CD4-positive, alpha-beta T cell (primary cell): ENCODE measurements around the gene FARS2. TPM values are rescaled to one million over a fixed set of nuclear protein-coding genes. Genes with fewer than 3 reads are reported as not detected.
A peak's percentile ranks its signal among the peaks of the same experiment; 100 is the strongest.

Source experiments
- ATAC-seq: fragments of 200-7000 bp; cut with Tn5 transposase; one replicate; pipeline ENCODE4 v1.10.0; 2022; ENCODE audit warnings: mild to moderate bottlenecking; ENCODE audit not compliant: poor library complexity
- CTCF ChIA-PET: fragments of 350-600 bp; sonication (Branson Sonifier 250); formaldehyde crosslinking; loops from one replicate; lab custom pipeline; 2021; ENCODE audit warnings: antibody characterized with exemption, inconsistent platforms; lab: Charles Lee
- POLR2A ChIA-PET: fragments of 350-600 bp; sonication (Branson Sonifier 250); formaldehyde crosslinking; loops from one replicate; lab custom pipeline; 2021; ENCODE audit warnings: antibody characterized with exemption, inconsistent platforms; lab: Charles Lee
- DNase-seq, 14 experiments: peaks; one replicate each; pipeline ENCODE4 v3.0.0-alpha.2; 2013 to 2020; ENCODE audit warnings: mixed read lengths in 2 of 14
- H3K27ac ChIP-seq, 2 donors: one replicate each; pipeline versions ENCODE4 v1.5.1 to v1.7.0; 2013; ENCODE audit warnings: low read length in 2 of 2, low read depth in 1 of 2, mild to moderate bottlenecking in 1 of 2
- H3K27me3 ChIP-seq, 2 experiments: 1 replicate in 1 of 2; 2 replicates in 1 of 2; pipeline versions ENCODE4 v1.6.1 to v1.7.0; 2013; ENCODE audit warnings: low read length in 2 of 2, control low read depth in 1 of 2, mild to moderate bottlenecking in 1 of 2, moderate library complexity in 1 of 2; ENCODE audit not compliant: insufficient read depth in 2 of 2, control insufficient read depth in 1 of 2
- H3K36me3 ChIP-seq: one replicate; pipeline ENCODE4 v1.6.1; 2013; ENCODE audit warnings: low read length, control low read depth; ENCODE audit not compliant: insufficient read depth
- H3K4me1 ChIP-seq: one replicate; pipeline ENCODE4 v1.6.1; 2013; ENCODE audit warnings: low read length, control low read depth; ENCODE audit not compliant: insufficient read depth
- H3K4me3 ChIP-seq: one replicate; pipeline ENCODE4 v1.5.1; 2013; ENCODE audit warnings: mild to moderate bottlenecking, low read length, moderate library complexity
- H3K9me3 ChIP-seq, 2 experiments: 1 replicate in 1 of 2; 2 replicates in 1 of 2; pipeline versions ENCODE4 v1.6.1 to v1.7.0; 2013; ENCODE audit warnings: low read length in 2 of 2, mild to moderate bottlenecking in 2 of 2, control low read depth in 1 of 2, moderate library complexity in 1 of 2; ENCODE audit not compliant: control insufficient read depth in 1 of 2, insufficient read depth in 1 of 2
- H3K27ac Mint-ChIP-seq: one replicate; pipeline ENCODE4 v1.8.0; 2020; ENCODE audit warnings: mixed read lengths
- H3K27me3 Mint-ChIP-seq: one replicate; pipeline ENCODE4 v1.8.0; 2021; ENCODE audit warnings: mixed read lengths
- H3K36me3 Mint-ChIP-seq: one replicate; pipeline ENCODE4 v1.8.0; 2021; ENCODE audit warnings: low read depth, mixed read lengths
- H3K4me1 Mint-ChIP-seq: one replicate; pipeline ENCODE4 v1.8.0; 2021; ENCODE audit warnings: low read depth, mixed read lengths
- H3K4me3 Mint-ChIP-seq: one replicate; pipeline ENCODE4 v1.8.0; 2020; ENCODE audit warnings: mild to moderate bottlenecking, mixed read lengths
- H3K9me3 Mint-ChIP-seq: one replicate; pipeline ENCODE4 v1.8.0; 2020; ENCODE audit warnings: mixed read lengths
- intact Hi-C, 2 experiments: fragments of 100-400 bp; cut with DNase I in 1 of 2; cut with micrococcal nuclease in 1 of 2; formaldehyde crosslinking; loops; one replicate each; pipeline versions ENCODE4 v1.15.1 to v1.9.0; 2023 to 2025; cut with DNase I, micrococcal nuclease
- total RNA-seq, 174 experiments: library from RNA in 2 of 174; stranded (reverse) in 2 of 174; gene quantifications; one replicate each; pipeline ENCODE4 v1.2.3 and lab custom pipeline; 2021 to 2026
- TF ChIP-seq, protein P1 (sequence below): fragments of 200-600 bp; IDR thresholded peaks from one replicate; pipeline ENCODE4 v1.8.0; 2022; ENCODE audit warnings: antibody characterized with exemption, mild to moderate bottlenecking

The FARS2 gene
- total RNA-seq, 2 experiments from 2014 or later = 12.6 to 12.8 TPM

- H3K4me3 ChIP-seq = peak overlapping the region; percentile 2
- Mint-ChIP-seq H3K4me3 (no peak overlapping the region), H3K27me3 (no peaks in the 10 kb centered on the region), H3K9me3 (no peaks in the 10 kb centered on the region), H3K4me1 (peaks cover 12% of the 10 kb centered on the region), H3K27ac (peak overlapping the region; percentile 54), H3K36me3 (peaks cover 12% of the 10 kb centered on the region)
- TF ChIP-seq, protein P1, sequence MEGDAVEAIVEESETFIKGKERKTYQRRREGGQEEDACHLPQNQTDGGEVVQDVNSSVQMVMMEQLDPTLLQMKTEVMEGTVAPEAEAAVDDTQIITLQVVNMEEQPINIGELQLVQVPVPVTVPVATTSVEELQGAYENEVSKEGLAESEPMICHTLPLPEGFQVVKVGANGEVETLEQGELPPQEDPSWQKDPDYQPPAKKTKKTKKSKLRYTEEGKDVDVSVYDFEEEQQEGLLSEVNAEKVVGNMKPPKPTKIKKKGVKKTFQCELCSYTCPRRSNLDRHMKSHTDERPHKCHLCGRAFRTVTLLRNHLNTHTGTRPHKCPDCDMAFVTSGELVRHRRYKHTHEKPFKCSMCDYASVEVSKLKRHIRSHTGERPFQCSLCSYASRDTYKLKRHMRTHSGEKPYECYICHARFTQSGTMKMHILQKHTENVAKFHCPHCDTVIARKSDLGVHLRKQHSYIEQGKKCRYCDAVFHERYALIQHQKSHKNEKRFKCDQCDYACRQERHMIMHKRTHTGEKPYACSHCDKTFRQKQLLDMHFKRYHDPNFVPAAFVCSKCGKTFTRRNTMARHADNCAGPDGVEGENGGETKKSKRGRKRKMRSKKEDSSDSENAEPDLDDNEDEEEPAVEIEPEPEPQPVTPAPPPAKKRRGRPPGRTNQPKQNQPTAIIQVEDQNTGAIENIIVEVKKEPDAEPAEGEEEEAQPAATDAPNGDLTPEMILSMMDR = no peak
- intact Hi-C loops = no loop called here
- H3K27ac ChIP-seq = no peak overlapping the region
- CTCF ChIA-PET = interaction anchor here (1.9 kb wide), 1 partner anchor 12 kb away, joined by 6 read pairs; no protein-coding TSS in a partner anchor
- POLR2A ChIA-PET = no interaction called here
- DNase-seq (no peak), ATAC-seq (no peak)
- H3K9me3 ChIP-seq = no peaks in the 10 kb centered on the region
- peaks cover 3% of the 10 kb centered on the region for H3K4me1 ChIP-seq
- no peaks in the 10 kb centered on the region for H3K36me3 ChIP-seq
- H3K27me3 ChIP-seq = no peaks in the 10 kb centered on the region
These were observed 237.2 kb downstream of the FARS2 start for GRCh38 chr6:5498579-5498899.

GRCh38 chr6:5499644-5500306 lies 238.5 kb downstream of the FARS2 start:
- H3K4me1 ChIP-seq = peaks cover 3% of the 10 kb centered on the region
- POLR2A ChIA-PET = no interaction called here
- no peaks in the 10 kb centered on the region for H3K36me3 ChIP-seq
- no peaks in the 10 kb centered on the region for H3K9me3 ChIP-seq
- Mint-ChIP-seq H3K27ac (no peak overlapping the region), H3K4me3 (no peak overlapping the region), H3K27me3 (no peaks in the 10 kb centered on the region), H3K9me3 (no peaks in the 10 kb centered on the region), H3K4me1 (peaks cover 12% of the 10 kb centered on the region), H3K36me3 (peaks cover 16% of the 10 kb centered on the region)
- no peaks in the 10 kb centered on the region for H3K27me3 ChIP-seq
- DNase-seq (no peak), ATAC-seq (no peak)
- no peak overlapping the region for H3K4me3 ChIP-seq
- TF ChIP-seq, protein P1 = no peak
- intact Hi-C loops = no loop called here
- H3K27ac ChIP-seq = no peak overlapping the region
- CTCF ChIA-PET = no interaction called here

DNA sequence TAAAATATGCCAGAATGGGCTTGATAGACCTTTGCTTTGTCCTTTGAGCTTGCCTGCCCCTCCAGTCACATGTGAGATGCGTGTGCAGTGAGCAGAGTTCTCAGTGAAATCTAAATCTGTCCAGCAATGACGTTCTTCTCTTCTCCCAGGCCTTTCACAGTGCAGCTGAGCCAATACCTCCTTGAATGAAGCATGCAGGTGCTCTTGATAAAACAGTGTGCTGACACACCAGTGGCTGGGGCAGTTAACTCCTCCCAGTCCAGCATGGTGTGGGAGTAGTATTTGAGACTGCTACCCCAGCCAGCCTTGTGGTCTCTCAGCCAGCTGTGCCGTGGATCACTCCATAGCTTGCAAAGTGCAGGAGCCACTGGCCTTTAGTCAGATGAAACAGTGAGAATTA lies 240.5 kb downstream of the FARS2 start:
- Mint-ChIP-seq H3K4me1 (peaks cover 29% of the 10 kb centered on the region), H3K36me3 (peaks cover 16% of the 10 kb centered on the region), H3K27ac (no peak overlapping the region), H3K9me3 (no peaks in the 10 kb centered on the region), H3K4me3 (no peak overlapping the region), H3K27me3 (no peaks in the 10 kb centered on the region)
- intact Hi-C loops = no loop called here
- ChIA-PET CTCF (no interaction called here), POLR2A (no interaction called here)
- TF ChIP-seq, protein P1 = no peak
- H3K4me1 ChIP-seq = peaks cover 12% of the 10 kb centered on the region
- H3K36me3 ChIP-seq = no peaks in the 10 kb centered on the region
- no peaks in the 10 kb centered on the region for H3K27me3 ChIP-seq
- no peak overlapping the region for H3K4me3 ChIP-seq
- no peak overlapping the region for H3K27ac ChIP-seq
- no peak for ATAC-seq
- H3K9me3 ChIP-seq = no peaks in the 10 kb centered on the region
- DNase-seq = no peak
